Renal cortical epithelial cell (primary cell): ENCODE data around the gene REXO4. TPM values are rescaled to one million over a fixed set of nuclear protein-coding genes. Genes with fewer than 3 reads are reported as not detected.
A peak's percentile ranks its signal among the peaks of the same experiment; 100 is the strongest.
"Not testable (repeated sequence)": the region's sequence is repeated elsewhere in the genome, so short reads cannot be mapped to it uniquely, and the experiment has no call there.

Source experiments
- DNase-seq: peaks from one replicate; pipeline ENCODE4 v3.0.0-alpha.2; 2011; ENCODE audit warnings: low read depth
- total RNA-seq: library from RNA; depleted of rRNA; stranded (reverse); fragments of >200 nt; gene quantifications from 2 replicates; pipeline ENCODE4 v1.2.3, GENCODE V29; 2014

Gene REXO4
- total RNA-seq, result 10.8 and 25.3 TPM in 2 replicates

GRCh38 chr9:133417541-133418461, at the start of gene REXO4:
REXO4 (minus strand) TSS chr9:133418010; CDS start chr9:133417844, 166 bp downstream.
- DNase-seq, result peak; percentile 59

- DNase-seq, result no peak
Observed at GRCh38 chr9:133467101-133467500, 49.3 kb upstream of the REXO4 start.

GRCh38 chr9:133465984-133466383, 48.2 kb upstream of the REXO4 start:
- no peak for DNase-seq

- DNase-seq, result no peak
Observed at GRCh38 chr9:133464638-133465037, 46.8 kb upstream of the REXO4 start.

GRCh38 chr9:133463864-133464615, 46.2 kb upstream of the REXO4 start:
- no peak for DNase-seq

GRCh38 chr9:133463234-133463863, 45.5 kb upstream of the REXO4 start:
- DNase-seq, result no peak

- no peak for DNase-seq
Observed at GRCh38 chr9:133461975-133462374, 44.2 kb upstream of the REXO4 start.

GRCh38 chr9:133460405-133461175, 42.8 kb upstream of the REXO4 start:
- peak; percentile 61 for DNase-seq

GRCh38 chr9:133459476-133460404, 41.9 kb upstream of the REXO4 start, which contains the start of gene CACFD1:
CACFD1 (plus strand) TSS chr9:133459978; CDS start chr9:133460067, 89 bp downstream.
- DNase-seq, result peak; percentile 81

- DNase-seq, result no peak
Observed at GRCh38 chr9:133458643-133459312, 41.0 kb upstream of the REXO4 start.

GRCh38 chr9:133457748-133458147, 39.9 kb upstream of the REXO4 start:
- no peak for DNase-seq

GRCh38 chr9:133457233-133457632, 39.4 kb upstream of the REXO4 start:
- DNase-seq, result no peak

GRCh38 chr9:133456409-133456808, 38.6 kb upstream of the REXO4 start:
- DNase-seq, result no peak

GRCh38 chr9:133455936-133456335, 38.1 kb upstream of the REXO4 start:
- no peak for DNase-seq

- no peak for DNase-seq
Observed at GRCh38 chr9:133454943-133455673, 37.3 kb upstream of the REXO4 start.

GRCh38 chr9:133454325-133454724, 36.5 kb upstream of the REXO4 start:
- DNase-seq, result no peak

GRCh38 chr9:133453651-133454050, 35.8 kb upstream of the REXO4 start:
- no peak for DNase-seq

- DNase-seq, result no peak
Observed at GRCh38 chr9:133452562-133452961, 34.8 kb upstream of the REXO4 start.

- not testable (repeated sequence) for DNase-seq
Observed at GRCh38 chr9:133451865-133452264, 34.1 kb upstream of the REXO4 start.
